GM12801 (cell line): ENCODE data around the gene SIK3.

ENCODE experiments used
- TF ChIP-seq, protein P1 (sequence below): IDR thresholded peaks from one replicate; pipeline ENCODE4 v1.5.1; 2011; ENCODE audit warnings: control low read depth; ENCODE audit not compliant: insufficient read length; ENCODE audit errors: extremely low read depth

Gene SIK3

DNA sequence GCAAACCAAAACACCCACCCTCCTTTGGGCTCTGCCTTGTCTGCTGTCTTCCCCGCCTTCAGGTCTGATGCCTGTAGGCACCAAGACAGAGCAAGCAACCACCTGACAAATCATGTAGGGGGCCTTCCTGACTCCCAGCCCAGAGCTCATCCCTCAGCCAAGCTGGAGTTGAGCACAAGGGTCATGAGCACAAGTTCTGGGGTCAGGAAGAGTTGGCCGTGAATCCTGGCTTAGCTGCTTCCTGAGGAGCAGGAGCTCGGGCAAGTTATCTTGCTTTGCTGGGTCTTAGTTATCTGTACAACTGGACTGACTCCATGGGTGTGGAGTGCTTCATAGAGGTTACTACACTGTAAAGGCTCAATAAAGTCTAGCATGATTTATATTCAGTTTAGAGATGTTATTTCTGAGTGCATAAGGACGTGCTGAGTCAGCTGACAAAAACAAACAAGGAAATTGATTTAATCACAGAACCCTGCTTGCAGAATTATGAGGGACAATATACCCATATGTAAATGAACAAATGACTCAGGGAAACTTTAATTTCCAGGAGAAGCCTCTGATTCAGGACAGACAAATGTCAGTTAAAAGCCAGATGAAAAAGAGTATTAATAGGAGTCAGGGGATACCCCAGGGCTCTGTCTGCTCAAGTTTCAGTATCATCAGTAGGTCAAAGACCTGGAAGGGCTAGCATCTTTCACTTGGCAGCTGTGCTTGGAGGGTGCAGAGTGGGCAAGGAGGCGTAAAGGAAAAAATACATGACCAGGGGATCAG is 245.8 kb downstream of the SIK3 start:
- TF ChIP-seq, protein P1, sequence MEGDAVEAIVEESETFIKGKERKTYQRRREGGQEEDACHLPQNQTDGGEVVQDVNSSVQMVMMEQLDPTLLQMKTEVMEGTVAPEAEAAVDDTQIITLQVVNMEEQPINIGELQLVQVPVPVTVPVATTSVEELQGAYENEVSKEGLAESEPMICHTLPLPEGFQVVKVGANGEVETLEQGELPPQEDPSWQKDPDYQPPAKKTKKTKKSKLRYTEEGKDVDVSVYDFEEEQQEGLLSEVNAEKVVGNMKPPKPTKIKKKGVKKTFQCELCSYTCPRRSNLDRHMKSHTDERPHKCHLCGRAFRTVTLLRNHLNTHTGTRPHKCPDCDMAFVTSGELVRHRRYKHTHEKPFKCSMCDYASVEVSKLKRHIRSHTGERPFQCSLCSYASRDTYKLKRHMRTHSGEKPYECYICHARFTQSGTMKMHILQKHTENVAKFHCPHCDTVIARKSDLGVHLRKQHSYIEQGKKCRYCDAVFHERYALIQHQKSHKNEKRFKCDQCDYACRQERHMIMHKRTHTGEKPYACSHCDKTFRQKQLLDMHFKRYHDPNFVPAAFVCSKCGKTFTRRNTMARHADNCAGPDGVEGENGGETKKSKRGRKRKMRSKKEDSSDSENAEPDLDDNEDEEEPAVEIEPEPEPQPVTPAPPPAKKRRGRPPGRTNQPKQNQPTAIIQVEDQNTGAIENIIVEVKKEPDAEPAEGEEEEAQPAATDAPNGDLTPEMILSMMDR, result no peak

DNA sequence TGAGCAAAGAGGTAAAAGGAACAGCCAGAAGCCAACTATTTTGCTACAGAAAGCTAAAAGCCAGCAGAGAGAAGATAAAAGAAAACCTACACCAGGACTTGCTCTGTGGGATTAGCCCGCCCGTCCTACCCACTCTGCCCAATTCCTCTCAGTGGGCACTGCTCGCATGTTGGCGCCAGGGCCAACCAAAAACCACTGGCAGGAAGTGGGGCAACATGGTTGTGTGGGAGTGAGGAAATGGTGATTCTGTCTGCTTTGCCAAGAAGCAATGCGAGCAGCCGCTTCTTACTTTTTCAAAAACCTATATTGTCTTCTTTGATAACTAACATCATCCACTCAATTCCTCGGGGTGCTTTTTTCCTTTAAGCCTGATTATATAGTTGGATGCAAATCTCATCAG is 246.6 kb downstream of the SIK3 start:
- TF ChIP-seq, protein P1, result no peak

DNA sequence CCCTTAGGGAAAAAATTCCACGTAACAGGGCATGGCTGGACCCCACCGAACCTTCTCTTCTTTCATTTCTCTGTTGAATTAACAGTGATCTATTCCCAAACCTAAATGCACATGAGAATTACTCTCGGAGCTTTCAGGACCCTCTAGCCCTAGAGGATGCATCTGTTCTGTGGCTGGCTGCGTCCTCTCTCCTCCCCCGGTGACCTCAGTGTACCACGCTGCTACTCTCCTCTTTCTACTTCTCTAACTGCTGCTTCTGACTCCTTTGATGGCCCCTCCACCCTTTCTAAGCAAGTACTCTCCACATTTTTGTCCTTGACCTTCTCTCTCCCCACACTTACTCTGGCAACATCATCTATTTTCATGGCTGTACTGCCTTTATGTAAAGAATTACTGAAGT is 248.7 kb downstream of the SIK3 start:
- TF ChIP-seq, protein P1, result no peak

DNA sequence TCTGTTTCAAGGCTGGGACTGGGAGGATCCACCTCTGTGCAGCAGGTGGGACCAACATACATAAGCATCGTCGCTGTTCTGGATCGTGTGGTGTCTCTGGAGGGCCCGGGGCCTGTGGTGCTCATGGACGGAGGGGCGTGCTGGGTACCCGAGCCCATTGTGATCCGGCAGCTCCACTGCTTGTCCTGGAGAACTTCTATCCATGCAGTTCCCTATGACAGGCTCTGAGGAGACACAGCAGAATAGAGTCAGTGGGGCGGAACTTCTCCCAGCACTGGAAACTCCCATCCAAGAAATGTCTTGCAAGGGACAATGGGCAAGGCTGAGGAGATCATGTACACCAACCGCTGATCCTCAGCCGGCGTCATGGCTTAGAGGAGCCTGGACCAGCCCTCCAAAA is 249.2 kb downstream of the SIK3 start:
- TF ChIP-seq, protein P1, result no peak

DNA sequence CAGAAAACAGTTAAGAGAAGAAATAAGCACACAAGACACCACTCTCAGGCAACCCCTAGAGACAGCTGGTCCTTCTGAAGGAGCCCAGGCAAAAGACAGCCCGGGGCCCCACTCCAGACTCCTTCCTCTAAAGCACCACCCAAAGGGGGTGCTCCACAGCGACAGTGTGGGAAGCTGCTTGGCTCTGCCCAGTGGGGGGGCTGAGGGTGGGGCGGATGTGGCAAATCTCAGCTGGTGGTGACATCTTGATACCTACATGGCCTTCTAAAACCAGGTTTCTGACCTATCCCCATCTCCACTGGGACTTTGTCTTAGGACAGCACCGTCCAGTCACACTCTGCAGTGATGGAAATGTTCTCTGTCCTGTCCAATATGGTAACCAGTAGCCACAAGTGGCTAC is 250.6 kb downstream of the SIK3 start:
- TF ChIP-seq, protein P1, result no peak

DNA sequence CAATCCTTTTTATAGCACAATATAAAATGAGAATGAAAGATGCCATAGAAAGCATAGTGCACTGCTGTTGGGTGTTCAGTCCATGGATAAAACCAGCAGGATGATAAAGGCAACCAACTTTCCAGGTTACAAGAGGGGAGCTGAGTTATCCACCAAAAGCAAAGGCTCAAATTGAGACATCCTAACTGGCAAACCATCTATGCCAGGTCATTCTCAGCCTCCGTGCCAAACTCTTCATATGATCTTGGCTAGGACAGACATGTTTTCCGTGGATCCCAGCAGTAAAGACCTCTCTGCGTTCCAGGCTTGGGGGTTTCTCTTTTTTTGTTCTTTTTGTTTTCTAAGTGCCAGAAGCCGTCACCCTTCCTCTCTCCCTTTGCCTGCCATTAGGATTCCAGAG is 253.5 kb downstream of the SIK3 start:
- TF ChIP-seq, protein P1, result no peak

DNA sequence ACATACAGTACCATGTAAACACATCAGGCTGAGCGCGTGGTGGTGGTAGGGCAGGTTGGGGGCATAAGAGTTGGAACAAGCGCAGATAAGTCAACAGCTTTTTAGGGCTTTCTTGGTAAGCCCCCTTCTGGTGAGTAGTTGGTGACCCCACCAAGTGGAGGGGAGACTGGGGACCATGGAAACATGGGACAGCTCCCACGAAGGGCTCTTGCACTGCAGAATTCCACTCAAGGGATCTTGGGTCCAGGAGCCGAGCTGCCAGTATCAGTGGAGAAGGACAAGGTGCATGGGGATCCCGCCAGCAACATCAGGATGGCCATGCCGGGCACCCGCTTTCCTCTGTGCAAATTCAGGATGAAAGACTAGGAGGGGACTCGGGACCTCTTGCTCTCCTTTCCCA is 254.6 kb downstream of the SIK3 start:
- TF ChIP-seq, protein P1, result no peak
